ENCODE results near the gene GAS7. TPM values are rescaled to one million over a fixed set of nuclear protein-coding genes. Genes with fewer than 3 reads are reported as not detected.

The GAS7 gene
- total RNA-seq, 3 donors from 2014 or later (not counting 1 experiment from before 2014, with no cell fraction given) = 70.7 to 89.1 (median 84.8) TPM

DNA sequence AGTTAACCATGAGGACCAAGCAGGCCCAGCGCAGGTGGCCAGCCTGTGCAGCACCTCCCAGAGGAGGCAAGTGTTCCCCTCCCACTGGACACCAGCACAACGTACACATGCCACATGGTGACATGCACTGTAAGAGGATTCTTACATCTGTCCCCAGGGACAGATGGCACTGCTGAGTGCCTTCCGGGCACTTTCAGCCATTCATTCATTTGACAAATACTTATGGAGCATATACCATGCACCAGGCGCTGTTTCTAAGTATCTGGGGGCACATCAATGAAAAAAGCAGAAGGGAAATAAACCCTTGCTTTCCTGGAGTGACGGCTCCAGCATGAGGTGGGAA, 79.6 kb downstream of the GAS7 start:
- H3K36me3 ChIP-seq (ENCODE audit: control insufficient read depth, insufficient read depth, low read length) = no peaks in the 10 kb centered on the region
- H3K4me1 ChIP-seq (ENCODE audit: control insufficient read depth, insufficient read depth, low read length) = peaks cover 100% of the 10 kb centered on the region
- no peaks in the 10 kb centered on the region for H3K9me3 ChIP-seq (ENCODE audit: control insufficient read depth, insufficient read depth, low read length)
- H3K4me1 Mint-ChIP-seq = peaks cover 82 to 97% of the 10 kb centered on the region in 2 donors
- 51% methylated on average over 5 of the region's 5 CpGs for WGBS (ENCODE audit: insufficient coverage)
- H3K27ac ChIP-seq (ENCODE audit: low read length) = peak overlapping the region; percentile 93
- H3K36me3 Mint-ChIP-seq = no peaks in the 10 kb centered on the region
- DNase-seq = no peak
- intact Hi-C loops (cut with micrococcal nuclease) = loop anchor here (5.0 to 10.0 kb wide), 2 partner anchors 109 to 134 kb away; no protein-coding TSS in a partner anchor
- no peak overlapping the region for H3K4me3 ChIP-seq (ENCODE audit: low read length)
- H3K27me3 ChIP-seq (ENCODE audit: control insufficient read depth, insufficient read depth, low read length) = no peaks in the 10 kb centered on the region
- TF ChIP-seq, protein P1, sequence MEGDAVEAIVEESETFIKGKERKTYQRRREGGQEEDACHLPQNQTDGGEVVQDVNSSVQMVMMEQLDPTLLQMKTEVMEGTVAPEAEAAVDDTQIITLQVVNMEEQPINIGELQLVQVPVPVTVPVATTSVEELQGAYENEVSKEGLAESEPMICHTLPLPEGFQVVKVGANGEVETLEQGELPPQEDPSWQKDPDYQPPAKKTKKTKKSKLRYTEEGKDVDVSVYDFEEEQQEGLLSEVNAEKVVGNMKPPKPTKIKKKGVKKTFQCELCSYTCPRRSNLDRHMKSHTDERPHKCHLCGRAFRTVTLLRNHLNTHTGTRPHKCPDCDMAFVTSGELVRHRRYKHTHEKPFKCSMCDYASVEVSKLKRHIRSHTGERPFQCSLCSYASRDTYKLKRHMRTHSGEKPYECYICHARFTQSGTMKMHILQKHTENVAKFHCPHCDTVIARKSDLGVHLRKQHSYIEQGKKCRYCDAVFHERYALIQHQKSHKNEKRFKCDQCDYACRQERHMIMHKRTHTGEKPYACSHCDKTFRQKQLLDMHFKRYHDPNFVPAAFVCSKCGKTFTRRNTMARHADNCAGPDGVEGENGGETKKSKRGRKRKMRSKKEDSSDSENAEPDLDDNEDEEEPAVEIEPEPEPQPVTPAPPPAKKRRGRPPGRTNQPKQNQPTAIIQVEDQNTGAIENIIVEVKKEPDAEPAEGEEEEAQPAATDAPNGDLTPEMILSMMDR (IDR thresholded peaks at IDR 0.05) = no peak
- no peaks in the 10 kb centered on the region for H3K9me3 Mint-ChIP-seq
- H3K27ac Mint-ChIP-seq = peak overlapping the region; percentile 99 to 100
- no peak for ATAC-seq
- H3K27me3 Mint-ChIP-seq (ENCODE audit: low read depth in 2 of 2) = no peaks in the 10 kb centered on the region
- H3K4me3 Mint-ChIP-seq = peak overlapping the region; percentile 83

DNA sequence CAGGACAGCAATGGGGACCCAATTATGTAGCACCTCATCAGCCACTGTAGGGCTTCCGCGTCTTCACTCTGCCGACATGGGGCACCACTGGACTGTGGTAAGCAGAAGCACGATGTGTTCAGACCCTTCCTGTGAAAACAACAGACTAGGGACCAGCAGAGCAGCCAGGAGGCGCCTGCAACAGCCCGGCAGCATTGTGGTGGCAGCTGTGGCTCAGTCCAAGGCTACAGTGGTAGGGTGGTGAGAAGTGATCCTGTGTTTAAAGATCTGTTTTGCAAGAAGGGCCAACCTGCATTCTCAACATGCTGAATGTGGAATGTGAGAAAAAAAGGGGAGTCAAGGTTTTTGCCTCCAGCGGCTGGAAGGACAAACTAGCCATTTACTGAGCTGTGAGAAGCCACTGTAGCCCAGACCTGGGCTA, 80.8 kb downstream of the GAS7 start:
- H3K27ac ChIP-seq (ENCODE audit: low read length) = peak overlapping the region; percentile 93
- 2% methylated on average over 7 of the region's 7 CpGs for WGBS (ENCODE audit: insufficient coverage)
- H3K4me1 ChIP-seq (ENCODE audit: control insufficient read depth, insufficient read depth, low read length) = peaks cover 100% of the 10 kb centered on the region
- Mint-ChIP-seq H3K27me3 (ENCODE audit: low read depth in 2 of 2) (no peaks in the 10 kb centered on the region), H3K4me1 (peaks cover 93 to 97% of the 10 kb centered on the region in 2 donors), H3K36me3 (no peaks in the 10 kb centered on the region), H3K4me3 (peak overlapping the region; percentile 83), H3K27ac (peak overlapping the region; percentile 99 to 100), H3K9me3 (no peaks in the 10 kb centered on the region)
- intact Hi-C loops (cut with micrococcal nuclease) = loop anchor here (5.0 to 10.0 kb wide), 2 partner anchors 110 to 133 kb away; no protein-coding TSS in a partner anchor
- DNase-seq (peak; percentile 60 to 62), ATAC-seq (peak; percentile 18 to 42 (median 38))
- H3K27me3 ChIP-seq (ENCODE audit: control insufficient read depth, insufficient read depth, low read length) = no peaks in the 10 kb centered on the region
- no peaks in the 10 kb centered on the region for H3K36me3 ChIP-seq (ENCODE audit: control insufficient read depth, insufficient read depth, low read length)
- no peak overlapping the region for H3K4me3 ChIP-seq (ENCODE audit: low read length)
- H3K9me3 ChIP-seq (ENCODE audit: control insufficient read depth, insufficient read depth, low read length) = no peaks in the 10 kb centered on the region
- TF ChIP-seq, protein P1 (IDR thresholded peaks at IDR 0.05) = peak; percentile 13

DNA sequence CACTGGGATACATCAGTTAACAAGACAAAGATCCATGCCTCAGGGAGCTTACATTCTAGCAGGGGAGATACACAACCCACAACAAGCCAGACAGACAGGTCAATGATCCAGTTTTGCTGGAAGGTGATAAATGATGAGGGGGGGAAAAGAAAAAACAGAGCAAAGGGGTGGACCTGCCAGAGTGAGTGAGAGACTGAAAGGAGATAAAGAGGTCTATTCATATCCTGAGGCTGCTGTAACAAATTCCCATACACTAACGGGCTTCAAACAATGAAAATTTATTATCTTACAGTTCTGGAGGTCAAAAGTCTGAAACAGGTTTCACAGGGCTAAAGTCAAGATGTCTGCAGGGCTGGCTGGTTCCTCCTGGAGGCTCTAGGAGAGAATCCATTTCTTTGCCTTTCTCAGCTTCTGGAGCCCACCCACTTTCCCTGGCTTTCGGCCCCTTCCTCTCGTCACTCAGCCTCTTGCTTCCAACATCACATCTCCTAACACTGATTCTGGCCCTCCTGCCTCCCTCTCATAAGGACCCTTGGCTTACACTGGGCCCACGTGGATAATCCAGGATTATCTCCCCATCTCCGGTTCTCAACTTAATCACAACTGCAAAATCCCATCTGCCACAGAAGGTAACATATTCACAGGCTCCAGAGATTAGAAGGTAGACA, 81.5 kb downstream of the GAS7 start:
- Mint-ChIP-seq H3K4me1 (peaks cover 94 to 97% of the 10 kb centered on the region in 2 donors), H3K27me3 (ENCODE audit: low read depth in 2 of 2) (no peaks in the 10 kb centered on the region), H3K27ac (peak overlapping the region; percentile 99 to 100), H3K36me3 (no peaks in the 10 kb centered on the region), H3K4me3 (peak overlapping the region; percentile 83), H3K9me3 (no peaks in the 10 kb centered on the region)
- no peak overlapping the region for H3K4me3 ChIP-seq (ENCODE audit: low read length)
- H3K27ac ChIP-seq (ENCODE audit: low read length) = peak overlapping the region; percentile 93
- H3K27me3 ChIP-seq (ENCODE audit: control insufficient read depth, insufficient read depth, low read length) = no peaks in the 10 kb centered on the region
- 78% methylated on average over 5 of the region's 5 CpGs for WGBS (ENCODE audit: insufficient coverage)
- DNase-seq (no peak), ATAC-seq (no peak)
- H3K4me1 ChIP-seq (ENCODE audit: control insufficient read depth, insufficient read depth, low read length) = peaks cover 100% of the 10 kb centered on the region
- TF ChIP-seq, protein P1 (IDR thresholded peaks at IDR 0.05) = no peak
- H3K36me3 ChIP-seq (ENCODE audit: control insufficient read depth, insufficient read depth, low read length) = no peaks in the 10 kb centered on the region
- intact Hi-C loops (cut with micrococcal nuclease) = loop anchor here (5.0 to 10.0 kb wide), 2 partner anchors 110 to 132 kb away; no protein-coding TSS in a partner anchor
- no peaks in the 10 kb centered on the region for H3K9me3 ChIP-seq (ENCODE audit: control insufficient read depth, insufficient read depth, low read length)

Data from natural killer cell (primary cell).